ENCODE results near the gene CER1.

- TF ChIP-seq CTCF (conservative IDR thresholded peaks at IDR 0.05; ENCODE audit: low read depth, low read length) (no peak), EZH2 (IDR thresholded peaks at IDR 0.05; ENCODE audit: low read length, unreplicated experiment) (no peak)
Measured at GRCh38 chr9:14713187-14713767, 9.3 kb downstream of the CER1 start.
